DMS153 treated with DMSO at 0.1 percent for 48 hours (cell line): Measurements from ENCODE around the gene CCDC117.

ENCODE experiments used
- DNase-seq: peaks from one replicate; lab custom pipeline; 2025; ENCODE audit not compliant: unreplicated experiment; lab: John Stamatoyannopoulos, UW

The CCDC117 gene

GRCh38 chr22:28768701-28769393 lies 3.6 kb upstream of the CCDC117 start:
- no peak for DNase-seq

DNA sequence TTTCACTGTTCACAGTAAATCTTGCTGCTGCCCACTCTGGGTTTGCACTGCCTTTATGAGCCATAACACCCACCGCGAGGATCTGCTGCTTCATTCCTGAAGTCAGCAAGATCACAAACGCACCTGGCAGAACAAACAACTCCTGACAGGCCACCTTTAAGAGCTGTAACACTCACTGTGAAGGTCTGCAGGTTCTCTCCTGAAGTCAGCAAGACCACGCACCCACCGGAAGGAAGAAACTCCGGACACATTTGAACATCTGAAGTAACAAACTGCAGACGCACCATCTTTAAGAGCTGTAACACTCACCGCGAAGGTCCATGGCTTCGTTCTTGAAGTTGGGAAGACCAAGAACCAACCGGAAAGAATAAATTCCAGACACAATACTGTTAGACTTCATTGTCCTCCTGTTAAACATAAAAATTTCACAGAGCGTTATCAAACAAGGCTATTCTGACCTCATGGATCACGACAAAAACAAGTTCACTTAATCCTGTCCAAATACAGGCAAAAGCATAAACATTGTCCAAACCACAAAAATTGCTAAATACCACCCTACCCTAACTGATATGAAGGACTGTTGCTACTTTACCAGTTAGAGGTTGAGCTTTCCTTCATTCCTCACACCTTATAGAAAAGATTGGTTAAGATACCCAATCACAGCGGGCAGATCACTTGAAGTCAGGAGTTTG lies 3.0 kb upstream of the CCDC117 start:
- no peak for DNase-seq

DNA sequence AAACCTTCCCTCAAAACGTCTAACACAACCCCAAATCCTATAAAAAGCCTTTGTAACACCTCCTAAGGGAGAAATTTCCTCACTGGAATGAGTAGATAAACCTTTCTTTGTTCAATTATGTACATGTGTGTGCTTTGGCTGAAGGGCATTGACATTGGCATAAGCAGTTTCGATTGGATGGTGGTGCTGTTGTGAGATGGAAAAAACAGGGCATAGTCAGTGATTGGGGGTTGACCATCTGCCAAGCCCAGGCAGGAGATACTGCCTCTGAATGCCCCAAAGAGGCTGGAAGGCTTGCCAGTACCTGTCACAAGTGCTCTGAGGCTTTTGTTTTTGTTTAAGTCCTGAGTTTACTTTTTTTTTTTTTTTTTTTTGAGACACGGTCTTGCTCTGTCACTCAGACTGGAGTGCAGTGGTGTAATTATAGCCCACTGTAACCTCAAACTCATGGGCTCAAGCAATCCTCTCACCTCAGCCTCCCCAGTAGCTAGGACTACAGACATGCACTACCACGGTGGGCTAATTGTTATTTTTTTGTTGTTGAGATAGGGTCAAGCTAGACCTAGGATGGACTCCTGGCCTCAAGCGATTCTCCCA lies 1.2 kb upstream of the CCDC117 start:
- DNase-seq = peak; percentile 91

GRCh38 chr22:28773461-28773867 lies 969 bp downstream of the CCDC117 start:
- DNase-seq = no peak

- DNase-seq = no peak
Observed at GRCh38 chr22:28774378-28774777, 1.9 kb downstream of the CCDC117 start.

GRCh38 chr22:28779833-28780232 lies 7.3 kb downstream of the CCDC117 start:
- no peak for DNase-seq

- no peak for DNase-seq
Observed at GRCh38 chr22:28780296-28780695, 7.8 kb downstream of the CCDC117 start.

DNA sequence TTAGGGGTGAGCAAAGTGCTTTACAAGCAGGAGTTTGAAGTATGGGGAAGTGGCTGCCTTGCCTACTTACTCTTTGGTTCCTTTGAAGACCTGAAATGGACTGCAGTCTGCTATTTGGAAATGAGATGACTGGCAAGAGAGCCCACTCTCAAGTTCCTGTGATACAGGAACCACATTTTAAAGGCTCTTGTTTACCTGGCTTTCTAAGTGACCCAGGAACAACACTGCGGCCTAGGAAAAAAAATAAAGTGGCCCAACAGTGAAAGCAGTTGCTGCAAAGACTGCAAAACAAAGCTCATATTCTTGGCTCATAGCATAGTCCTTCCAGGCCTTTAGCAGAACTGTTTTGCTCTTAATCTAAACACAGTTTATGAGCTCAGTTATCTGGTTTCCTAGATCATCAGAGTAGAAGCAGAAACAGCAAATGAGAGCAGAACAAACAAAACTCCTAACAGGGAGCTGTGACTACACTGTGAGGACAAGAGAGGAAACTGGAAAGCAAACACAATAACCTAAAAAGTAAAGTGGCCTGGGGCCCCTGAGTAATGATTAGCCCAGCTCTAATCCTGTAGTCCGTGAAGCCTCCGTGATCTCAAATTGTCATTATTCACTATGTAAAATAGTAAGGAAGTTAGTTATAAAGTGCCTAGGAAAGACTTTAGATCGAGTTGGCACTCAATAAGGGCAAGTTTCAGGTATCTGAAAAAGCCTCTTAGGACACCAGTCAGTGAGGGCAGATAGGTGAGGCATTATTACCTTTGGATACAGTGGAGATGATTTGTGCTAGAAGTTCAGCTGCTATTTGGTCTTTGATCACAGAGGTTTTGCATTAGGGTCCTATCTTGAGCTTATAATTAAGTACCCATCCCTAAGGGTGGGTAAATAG lies 11.5 kb downstream of the CCDC117 start:
- DNase-seq = peak; percentile 92

DNA sequence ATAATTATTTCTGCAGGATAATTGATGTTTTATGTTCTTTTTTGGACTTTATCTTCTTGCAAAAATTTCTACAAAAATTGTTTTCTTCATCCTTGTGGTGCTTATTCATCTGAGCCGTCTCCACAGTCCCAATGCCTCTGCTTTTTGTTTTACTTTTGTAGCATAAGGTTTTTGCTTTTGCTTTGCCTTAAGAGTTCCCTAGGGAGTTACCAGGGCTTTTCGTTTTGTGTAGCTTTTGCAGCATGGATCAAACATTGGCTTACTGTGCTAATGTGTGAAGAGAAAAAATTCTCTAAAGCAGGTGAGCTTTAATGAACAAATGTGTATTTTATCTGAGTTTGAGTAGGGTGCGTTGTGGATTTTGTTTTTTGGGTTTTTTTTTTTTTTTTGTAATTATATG lies 16.1 kb downstream of the CCDC117 start:
- no peak for DNase-seq

GRCh38 chr22:28791124-28791523 lies 18.6 kb downstream of the CCDC117 start:
- DNase-seq = no peak

DNA sequence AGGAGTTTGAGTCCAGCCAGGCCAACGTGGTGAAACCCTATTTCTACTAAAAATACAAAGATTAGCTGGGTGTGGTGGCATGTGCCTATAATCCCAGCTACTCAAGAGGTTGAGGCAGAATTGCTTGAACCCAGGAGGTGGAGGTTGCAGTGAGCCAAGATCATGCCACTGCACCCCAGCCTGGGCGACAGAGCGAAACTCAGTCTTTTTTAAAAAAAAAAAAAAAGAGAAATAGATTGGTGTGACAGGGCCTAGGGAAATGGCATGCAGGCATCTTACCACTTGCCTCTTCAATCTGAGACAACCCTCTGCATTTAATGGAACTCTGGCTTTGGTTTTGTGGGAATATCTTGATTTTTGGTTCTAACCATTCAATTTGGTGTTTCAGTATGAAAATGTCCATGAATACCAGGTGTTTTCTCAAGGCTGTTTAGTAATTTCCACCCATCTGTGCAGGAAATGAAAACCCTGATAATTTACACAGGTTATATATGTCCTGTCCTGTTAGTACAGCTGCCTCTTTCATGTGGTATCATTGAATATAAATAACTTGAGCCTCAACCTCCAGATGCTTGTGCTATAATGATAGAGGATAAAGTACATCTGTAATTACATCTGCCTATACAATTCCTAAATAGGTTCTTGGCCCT lies 19.5 kb downstream of the CCDC117 start:
- DNase-seq = no peak

DNA sequence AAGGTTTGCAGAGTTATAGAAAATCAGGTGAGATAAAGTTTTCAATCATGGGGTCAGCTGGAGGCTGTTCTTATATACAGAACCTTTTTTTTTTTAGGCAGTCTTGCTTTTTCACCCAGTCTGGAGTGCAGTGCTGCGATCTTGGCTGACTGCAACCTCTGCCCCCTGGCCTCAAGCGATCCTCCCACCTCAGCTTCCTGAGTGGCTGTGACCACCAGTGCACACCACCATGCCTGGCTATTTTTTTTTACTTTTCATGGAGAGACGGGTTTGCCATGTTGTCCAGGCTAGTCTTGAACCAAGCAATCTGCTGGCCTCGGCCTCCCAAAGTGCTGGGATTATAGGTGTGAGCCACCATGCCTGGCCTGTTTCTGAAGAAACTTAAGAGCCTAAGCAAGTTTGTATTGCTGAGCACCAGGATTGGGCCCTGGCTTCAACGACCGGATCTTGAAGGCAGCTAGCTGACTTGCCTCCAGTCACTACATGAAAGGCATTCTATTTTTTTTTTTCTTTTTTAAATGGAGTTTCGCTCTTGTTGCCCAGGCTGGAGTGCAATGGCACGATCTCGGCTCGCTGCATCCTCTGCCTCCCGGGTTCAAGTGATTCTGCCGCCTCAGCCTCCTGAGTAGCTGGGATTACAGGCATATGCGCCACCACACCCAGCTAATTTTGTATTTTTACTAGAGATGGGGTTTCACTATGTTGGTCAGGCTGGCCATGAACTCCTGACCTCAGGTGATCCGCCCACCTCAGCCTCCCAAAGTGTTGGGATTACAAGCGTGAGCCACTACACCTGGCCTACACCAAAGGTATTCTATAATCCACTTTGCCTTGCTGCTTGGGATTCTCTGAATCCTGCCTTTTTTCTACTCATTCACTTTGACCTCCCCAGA lies 20.2 kb downstream of the CCDC117 start:
- no peak for DNase-seq

GRCh38 chr22:28793976-28794584 lies 21.6 kb downstream of the CCDC117 start:
- DNase-seq = no peak

- DNase-seq = no peak
Observed at GRCh38 chr22:28795071-28795693, 22.7 kb downstream of the CCDC117 start.

DNA sequence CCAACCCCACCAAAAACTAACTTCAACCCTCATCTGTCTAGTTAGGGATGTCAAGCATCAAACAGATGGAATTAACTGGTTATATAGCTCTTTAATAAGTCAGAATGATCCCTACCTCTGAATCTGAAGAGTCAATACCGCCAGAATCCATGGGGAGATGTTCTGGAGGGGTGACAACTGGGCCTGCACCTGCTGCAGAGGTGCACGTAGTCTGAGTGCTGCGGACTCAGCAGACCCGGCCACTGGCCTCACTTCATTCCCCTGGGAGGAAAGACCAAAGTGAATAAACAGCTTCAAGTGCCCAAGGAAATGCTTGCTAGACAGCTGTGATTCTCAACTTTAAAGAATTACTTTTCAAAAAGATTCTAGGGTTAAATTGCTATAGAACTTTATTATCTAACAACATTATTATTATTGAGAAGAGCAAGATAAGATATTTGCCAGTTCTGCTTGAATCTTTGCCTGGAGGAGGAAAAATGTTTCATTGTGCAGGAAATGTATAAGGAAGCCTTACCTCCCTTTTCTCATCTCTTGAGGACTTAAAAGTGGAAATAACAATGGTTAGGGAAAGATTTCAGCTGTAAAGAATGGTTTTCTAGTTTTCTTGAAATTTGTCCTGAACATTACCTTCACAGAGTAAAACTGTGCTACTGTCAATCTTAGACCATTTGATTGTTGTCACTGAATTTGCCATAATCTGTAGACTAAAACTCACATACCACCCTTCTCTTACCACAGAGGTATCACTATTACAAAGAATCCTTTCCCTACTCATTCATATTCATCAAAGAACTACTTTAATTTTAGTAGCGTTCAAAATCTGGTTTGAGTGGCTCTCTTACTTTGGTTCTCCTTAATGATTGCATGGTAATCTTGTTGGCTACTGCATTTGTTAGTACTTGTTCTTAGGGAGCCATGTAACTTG lies 23.7 kb downstream of the CCDC117 start:
- no peak for DNase-seq

GRCh38 chr22:28798810-28799605 lies 26.5 kb downstream of the CCDC117 start:
- no peak for DNase-seq
